T-cell (primary cell): ENCODE data around the gene LMAN1. TPM values are rescaled to one million over a fixed set of nuclear protein-coding genes. Genes with fewer than 3 reads are reported as not detected.

Experiments used
- ATAC-seq, 4 experiments: fragments of 200-7000 bp in 3 of 4; fragments of 150-1000 bp in 1 of 4; cut with Tn5 transposase; replicated peaks in 1 of 4; 1 replicate in 3 of 4; 2 replicates in 1 of 4; pipeline ENCODE4 v1.10.0; 2021; ENCODE audit warnings: moderate library complexity in 3 of 4, mild to moderate bottlenecking in 2 of 4, moderate number of reproducible peaks in 1 of 4
- CTCF ChIA-PET, 2 donors: fragments of 300-600 bp; sonication (Branson Sonifier 250); formaldehyde crosslinking; loops; one replicate each; lab custom pipeline; 2022; ENCODE audit warnings: antibody characterized with exemption in 2 of 2; lab: Charles Lee
- POLR2A ChIA-PET, 2 donors: fragments of 300-600 bp; sonication (Branson Sonifier 250); formaldehyde crosslinking; loops; one replicate each; lab custom pipeline; 2022; ENCODE audit warnings: antibody characterized with exemption in 2 of 2; lab: Charles Lee
- DNase-seq, 35 experiments: peaks; one replicate each; pipeline versions ENCODE4 v3.0.0 to v3.0.0-alpha.2; 2013 to 2023
- H3K27ac ChIP-seq: one replicate; pipeline ENCODE4 v1.5.1; 2013; ENCODE audit warnings: low read length
- H3K27me3 ChIP-seq, 2 experiments: replicated peaks in 1 of 2; 1 replicate in 1 of 2; 2 replicates in 1 of 2; pipeline versions ENCODE4 v1.6.1 to v1.7.0; 2013; ENCODE audit warnings: low read length in 1 of 2, mixed read lengths in 1 of 2; ENCODE audit not compliant: control insufficient read depth in 2 of 2, insufficient read depth in 2 of 2; ENCODE audit errors: extremely low read depth in 1 of 2
- H3K36me3 ChIP-seq, 2 donors: 1 replicate in 1 of 2; 2 replicates in 1 of 2; pipeline versions ENCODE4 v1.6.1 to v1.7.0; 2013; ENCODE audit warnings: low read length in 1 of 2; ENCODE audit not compliant: control insufficient read depth in 2 of 2, insufficient read depth in 1 of 2; ENCODE audit errors: extremely low read depth in 1 of 2
- H3K4me1 ChIP-seq, 2 experiments: 1 replicate in 1 of 2; 2 replicates in 1 of 2; pipeline versions ENCODE4 v1.6.1 to v1.7.0; 2013; ENCODE audit warnings: low read length in 2 of 2, mixed read lengths in 1 of 2; ENCODE audit not compliant: insufficient read depth in 2 of 2, control insufficient read depth in 1 of 2; ENCODE audit errors: extremely low read depth in 1 of 2
- H3K4me3 ChIP-seq, 2 donors: 1 replicate in 1 of 2; 2 replicates in 1 of 2; pipeline versions ENCODE4 v1.5.1 to v1.7.0; 2013; ENCODE audit warnings: mild to moderate bottlenecking in 2 of 2, low read length in 1 of 2, moderate library complexity in 1 of 2; ENCODE audit not compliant: control insufficient read depth in 1 of 2; ENCODE audit errors: extremely low read depth in 1 of 2
- H3K9me3 ChIP-seq: 2 replicates; pipeline ENCODE4 v1.7.0; 2013
- H3K27ac Mint-ChIP-seq, 2 donors: one replicate each; pipeline ENCODE4 v1.8.0; 2020 to 2021; ENCODE audit warnings: mild to moderate bottlenecking in 2 of 2, mixed read lengths in 2 of 2
- H3K27me3 Mint-ChIP-seq, 2 donors: one replicate each; pipeline ENCODE4 v1.8.0; 2021 to 2022; ENCODE audit warnings: mixed read lengths in 2 of 2
- H3K36me3 Mint-ChIP-seq: one replicate; pipeline ENCODE4 v1.8.0; 2021; ENCODE audit warnings: mixed read lengths
- H3K4me1 Mint-ChIP-seq, 3 donors: one replicate each; pipeline ENCODE4 v1.8.0; 2020 to 2022; ENCODE audit warnings: mixed read lengths in 3 of 3, mild to moderate bottlenecking in 1 of 3
- H3K4me3 Mint-ChIP-seq, 3 donors: one replicate each; pipeline ENCODE4 v1.8.0; 2020 to 2022; ENCODE audit warnings: mild to moderate bottlenecking in 3 of 3, mixed read lengths in 3 of 3, moderate library complexity in 3 of 3
- H3K9me3 Mint-ChIP-seq, 3 donors: one replicate each; pipeline ENCODE4 v1.8.0; 2020 to 2022; ENCODE audit warnings: mixed read lengths in 3 of 3
- WGBS: methylation state at CpG from one replicate; pipeline ENCODE4 v1.1.5; 2013; ENCODE audit warnings: missing lambda C conversion rate; ENCODE audit not compliant: insufficient coverage; 5-methylcytosine and 5-hydroxymethylcytosine counted together
- total RNA-seq, 35 experiments: library from RNA in 6 of 35; stranded (reverse) in 6 of 35; fragments of 120-200 nt in 1 of 35; gene quantifications; one replicate each; pipeline versions ENCODE4 v1.2.1 to v1.2.4 and lab custom pipeline; 2013 to 2026

The LMAN1 gene
- total RNA-seq, 5 donors from 2014 or later (not counting 1 experiment from before 2014, with no cell fraction given): 34.4 to 52.5 (median 48.3) TPM

DNA sequence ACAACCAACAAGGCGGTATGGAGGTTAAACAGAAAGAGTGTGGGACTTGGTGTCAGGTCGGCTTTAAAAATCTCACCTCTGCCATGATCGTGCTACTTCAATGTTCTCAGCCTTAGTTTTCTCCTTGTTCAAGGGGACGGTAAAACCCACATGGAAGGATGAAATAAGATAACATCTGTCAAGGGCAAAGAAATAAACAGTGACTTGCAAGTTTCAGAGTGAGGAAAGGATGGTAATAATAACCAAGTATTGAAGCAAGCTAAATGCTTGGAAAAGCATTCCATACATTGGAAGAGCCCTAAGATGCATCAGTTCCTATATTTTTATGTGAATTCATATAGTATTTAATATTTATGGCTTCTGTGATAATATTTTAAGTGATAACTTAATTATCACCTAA is 29.8 kb upstream of the LMAN1 start:
- no peak for ATAC-seq
- H3K27me3 ChIP-seq: peaks cover 0 to 11% of the 10 kb centered on the region in 2 experiments
- no CpG with 5 or more reads among the region's 4 CpGs for WGBS
- H3K36me3 ChIP-seq: no peaks in the 10 kb centered on the region
- H3K4me3 ChIP-seq: no peak overlapping the region
- no peaks in the 10 kb centered on the region for H3K36me3 Mint-ChIP-seq
- H3K4me3 Mint-ChIP-seq: no peak overlapping the region
- no peak overlapping the region for H3K27ac ChIP-seq
- CTCF ChIA-PET: interaction anchor here in 1 of 2 donors (0.9 kb wide), 1 partner anchor 14 kb away, joined by 5 read pairs; no protein-coding TSS in a partner anchor
- no peaks in the 10 kb centered on the region for H3K9me3 ChIP-seq
- DNase-seq: no peak
- H3K27ac Mint-ChIP-seq: no peak overlapping the region
- peaks cover 15 to 25% of the 10 kb centered on the region in 2 donors for H3K27me3 Mint-ChIP-seq
- H3K4me1 Mint-ChIP-seq: no peaks in the 10 kb centered on the region
- POLR2A ChIA-PET: no interaction called here
- H3K9me3 Mint-ChIP-seq: no peaks in the 10 kb centered on the region
- no peaks in the 10 kb centered on the region for H3K4me1 ChIP-seq

DNA sequence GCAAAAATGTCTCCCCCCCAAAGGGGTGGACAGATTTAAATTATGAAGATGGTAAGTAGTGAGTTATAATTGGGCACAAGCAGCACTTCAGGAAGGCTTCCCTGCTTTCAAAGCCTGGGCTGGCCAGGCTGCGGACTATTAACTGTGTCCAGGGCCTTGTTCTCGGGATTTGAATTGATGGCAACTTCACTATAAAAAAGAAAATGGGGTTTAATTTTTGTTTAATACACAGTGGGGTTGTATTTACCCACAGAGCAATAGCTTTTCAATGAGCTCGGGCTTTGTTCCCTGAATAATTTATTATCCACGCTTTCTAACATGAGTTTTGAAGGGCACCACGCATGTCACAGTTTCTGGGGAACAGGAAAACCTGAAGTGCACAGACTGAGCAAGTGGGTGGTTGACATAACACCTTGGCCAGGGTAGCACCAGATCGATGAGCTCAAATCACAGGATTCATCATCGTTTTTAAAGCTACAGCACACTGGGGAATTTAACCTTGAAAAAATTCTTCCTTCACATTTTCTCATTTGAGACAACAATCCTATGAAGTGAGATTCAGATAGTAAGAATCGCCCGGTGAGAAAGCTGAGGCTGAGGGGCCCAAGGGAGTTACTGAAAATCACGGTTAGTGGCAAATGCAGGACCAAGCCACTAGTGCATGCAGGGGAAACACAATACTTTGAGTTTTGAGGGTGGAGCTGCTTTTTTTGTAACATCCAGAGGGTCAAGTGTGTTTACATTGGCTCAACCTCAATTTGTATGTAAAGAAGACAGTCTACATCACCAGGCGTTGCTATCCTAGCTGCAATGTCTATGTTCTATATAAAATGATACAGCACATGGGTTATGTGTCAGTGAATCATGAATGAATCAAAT is 28.9 kb upstream of the LMAN1 start:
- Histone ChIP-seq H3K4me1 (no peaks in the 10 kb centered on the region), H3K27me3 (peaks cover 0 to 11% of the 10 kb centered on the region in 2 experiments), H3K9me3 (no peaks in the 10 kb centered on the region), H3K36me3 (no peaks in the 10 kb centered on the region), H3K4me3 (no peak overlapping the region), H3K27ac (no peak overlapping the region)
- whole genome bisulfite sequencing: 79% methylated on average over 6 of the region's 11 CpGs
- Mint-ChIP-seq H3K36me3 (no peaks in the 10 kb centered on the region), H3K27ac (no peak overlapping the region), H3K27me3 (peaks cover 11 to 20% of the 10 kb centered on the region in 2 donors), H3K4me1 (no peaks in the 10 kb centered on the region), H3K9me3 (no peaks in the 10 kb centered on the region), H3K4me3 (no peak overlapping the region)
- ChIA-PET CTCF (no interaction called here), POLR2A (interaction anchor here in 1 of 2 donors (0.6 kb wide), 1 partner anchor 243 kb away, joined by 11 read pairs; no protein-coding TSS in a partner anchor)
- DNase-seq (no peak), ATAC-seq (no peak)

DNA sequence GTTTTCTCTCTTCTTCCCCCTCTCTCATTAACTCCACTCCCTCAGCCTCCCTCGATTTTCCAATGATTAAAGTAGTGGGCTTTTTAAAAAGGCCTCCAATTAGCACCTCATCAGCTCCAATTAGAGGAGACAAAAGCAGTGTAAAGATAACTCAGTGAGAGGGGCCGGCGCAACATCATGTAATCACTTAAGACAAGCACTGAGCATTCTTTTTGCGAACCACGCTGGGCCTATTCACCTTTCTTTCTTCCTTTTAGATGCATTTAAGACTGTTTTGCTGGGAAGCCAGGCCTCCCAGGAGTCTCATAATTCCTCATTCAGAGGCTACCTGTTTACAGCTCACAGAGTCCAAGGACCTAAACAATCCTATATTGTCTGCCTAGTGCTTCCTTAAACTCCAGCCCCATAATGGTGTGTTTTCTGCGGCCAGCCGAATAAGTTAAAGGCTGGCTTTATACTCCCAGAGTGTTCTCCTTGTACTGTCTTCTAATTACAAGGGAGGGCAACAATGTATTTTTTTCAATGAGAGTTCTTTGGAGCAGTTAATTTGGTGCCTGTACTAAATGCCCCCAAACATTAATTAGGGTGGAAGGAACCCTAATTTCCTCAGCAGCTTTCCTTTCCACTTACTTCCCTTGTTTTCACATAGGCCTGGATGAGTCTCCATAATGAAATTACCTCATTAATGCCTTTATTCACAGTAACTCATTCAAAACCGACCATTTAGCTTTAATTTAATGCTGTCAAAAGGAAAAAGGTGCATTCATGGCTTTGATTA is 28.0 kb upstream of the LMAN1 start:
- H3K27me3 Mint-ChIP-seq: peaks cover 6 to 11% of the 10 kb centered on the region in 2 donors
- POLR2A ChIA-PET: no interaction called here
- H3K36me3 ChIP-seq: no peaks in the 10 kb centered on the region
- H3K9me3 Mint-ChIP-seq: no peaks in the 10 kb centered on the region
- no peak overlapping the region for H3K27ac Mint-ChIP-seq
- H3K9me3 ChIP-seq: no peaks in the 10 kb centered on the region
- H3K4me3 Mint-ChIP-seq: no peak overlapping the region
- H3K36me3 Mint-ChIP-seq: no peaks in the 10 kb centered on the region
- no peaks in the 10 kb centered on the region for H3K4me1 Mint-ChIP-seq
- CTCF ChIA-PET: no interaction called here
- 91% methylated on average over 4 of the region's 8 CpGs for whole genome bisulfite sequencing
- no peak for DNase-seq
- no peak overlapping the region for H3K27ac ChIP-seq
- no peak overlapping the region for H3K4me3 ChIP-seq
- ATAC-seq: no peak
- H3K4me1 ChIP-seq: no peaks in the 10 kb centered on the region
- H3K27me3 ChIP-seq: peaks cover 0 to 5% of the 10 kb centered on the region in 2 experiments

DNA sequence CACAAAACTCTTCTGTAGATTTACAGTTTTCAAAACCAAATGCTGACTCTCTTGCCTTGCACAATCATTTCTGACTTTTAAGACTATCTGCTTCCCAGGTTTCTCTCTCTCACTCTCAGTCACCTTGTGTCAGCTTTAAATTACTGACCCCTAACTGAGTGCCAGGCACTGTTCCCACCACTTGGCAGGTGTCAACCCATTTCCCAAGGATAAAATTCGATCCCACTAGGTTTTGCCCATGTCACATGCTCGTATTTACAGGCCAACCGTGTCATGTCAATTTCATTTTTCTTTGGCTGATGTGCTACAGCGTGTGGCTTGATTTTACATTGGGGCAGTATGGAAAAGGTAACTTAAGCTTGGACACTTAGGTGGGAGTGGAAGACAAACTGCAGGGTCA is 26.1 kb upstream of the LMAN1 start:
- Mint-ChIP-seq H3K4me3 (no peak overlapping the region), H3K27me3 (peaks cover 2 to 4% of the 10 kb centered on the region in 2 donors), H3K27ac (no peak overlapping the region), H3K36me3 (no peaks in the 10 kb centered on the region), H3K4me1 (no peaks in the 10 kb centered on the region), H3K9me3 (no peaks in the 10 kb centered on the region)
- Histone ChIP-seq H3K4me3 (no peak overlapping the region), H3K9me3 (no peaks in the 10 kb centered on the region), H3K27me3 (peaks cover 0 to 3% of the 10 kb centered on the region in 2 experiments), H3K4me1 (no peaks in the 10 kb centered on the region), H3K27ac (no peak overlapping the region), H3K36me3 (no peaks in the 10 kb centered on the region)
- ATAC-seq (no peak), DNase-seq (no peak)
- CTCF ChIA-PET: interaction anchor here in 1 of 2 donors (1.9 kb wide), 1 partner anchor 17 kb away, joined by 6 read pairs; no protein-coding TSS in a partner anchor
- POLR2A ChIA-PET: no interaction called here
- 64% methylated on average over 2 of the region's 4 CpGs for WGBS

DNA sequence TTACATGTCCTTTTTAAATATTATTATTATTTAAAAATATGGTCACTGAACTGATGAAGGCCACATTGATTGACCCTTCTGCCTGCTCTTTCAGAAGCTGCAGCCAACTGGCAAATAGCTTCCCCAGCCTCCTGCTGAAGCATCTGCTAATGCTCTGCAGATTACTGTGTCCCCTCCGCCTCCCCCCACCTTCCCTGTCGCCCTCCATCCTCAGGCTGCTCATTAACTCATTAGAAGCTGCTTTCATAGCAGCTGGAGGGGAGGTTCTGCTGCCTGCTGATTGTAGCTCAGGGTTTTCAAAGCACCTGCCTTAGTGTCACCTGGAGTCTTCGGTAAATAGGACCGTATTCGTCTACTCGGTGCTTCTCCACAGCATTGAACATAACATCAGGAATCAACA is 24.8 kb upstream of the LMAN1 start:
- H3K36me3 ChIP-seq: no peaks in the 10 kb centered on the region
- no peaks in the 10 kb centered on the region for H3K9me3 ChIP-seq
- no peaks in the 10 kb centered on the region for H3K36me3 Mint-ChIP-seq
- ChIA-PET CTCF (interaction anchor here in 1 of 2 donors (1.9 kb wide), 1 partner anchor 18 kb away, joined by 6 read pairs; no protein-coding TSS in a partner anchor), POLR2A (interaction anchor here in 1 of 2 donors (0.6 kb wide), 1 partner anchor 40 kb away, joined by 5 read pairs; no protein-coding TSS in a partner anchor)
- no peak overlapping the region for H3K27ac Mint-ChIP-seq
- peaks cover 0 to 3% of the 10 kb centered on the region in 2 experiments for H3K27me3 ChIP-seq
- WGBS: 100% methylated on average over 4 of the region's 6 CpGs
- H3K9me3 Mint-ChIP-seq: no peaks in the 10 kb centered on the region
- no peak overlapping the region for H3K27ac ChIP-seq
- H3K4me1 Mint-ChIP-seq: no peaks in the 10 kb centered on the region
- no peaks in the 10 kb centered on the region for H3K4me1 ChIP-seq
- H3K4me3 ChIP-seq: no peak overlapping the region
- H3K4me3 Mint-ChIP-seq: no peak overlapping the region
- DNase-seq (no peak), ATAC-seq (no peak)
- H3K27me3 Mint-ChIP-seq: peaks cover 10 to 15% of the 10 kb centered on the region in 2 donors

DNA sequence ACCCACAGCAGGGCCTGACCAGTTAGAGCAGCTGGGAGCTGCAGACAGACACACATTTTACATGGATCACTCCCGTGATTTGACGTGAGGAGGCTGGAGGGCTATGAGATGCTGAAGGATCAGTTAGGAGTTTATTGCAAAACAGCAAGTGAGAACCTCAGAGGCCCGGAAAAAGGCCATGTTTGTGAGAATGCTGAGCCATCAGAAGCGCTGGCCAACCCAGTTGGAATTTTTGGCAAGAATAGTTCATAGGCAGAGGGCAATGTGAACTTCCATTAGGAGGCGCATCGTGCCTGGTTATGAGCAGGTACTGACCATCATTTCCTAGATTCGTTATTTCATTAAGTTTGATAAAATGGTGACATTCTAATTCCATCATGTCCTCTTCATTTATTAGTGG is 23.3 kb upstream of the LMAN1 start:
- no peaks in the 10 kb centered on the region for H3K9me3 Mint-ChIP-seq
- no peak for ATAC-seq
- 96% methylated on average over 4 of the region's 7 CpGs for WGBS

More for the DNA sequence above, 23.3 kb upstream of the LMAN1 start:
- no peak for DNase-seq
- Mint-ChIP-seq H3K27me3 (peaks cover 17 to 27% of the 10 kb centered on the region in 2 donors), H3K4me3 (no peak overlapping the region), H3K36me3 (no peaks in the 10 kb centered on the region), H3K4me1 (no peaks in the 10 kb centered on the region), H3K27ac (no peak overlapping the region)
- Histone ChIP-seq H3K36me3 (no peaks in the 10 kb centered on the region), H3K4me1 (no peaks in the 10 kb centered on the region), H3K27me3 (peaks cover 0 to 3% of the 10 kb centered on the region in 2 experiments), H3K4me3 (no peak overlapping the region), H3K27ac (no peak overlapping the region), H3K9me3 (no peaks in the 10 kb centered on the region)
- ChIA-PET POLR2A (no interaction called here), CTCF (no interaction called here)
